GM12891 (cell line): Measurements from ENCODE around the gene KCNK5.

ENCODE experiments used
- POLR2A ChIP-seq: IDR thresholded peaks from 2 replicates; pipeline ENCODE4 v1.6.1; 2011; ENCODE audit warnings: low read depth, low read length, control low read depth
- POLR2AphosphoS5 ChIP-seq: IDR thresholded peaks from 2 replicates; pipeline ENCODE4 v1.6.1; 2011; ENCODE audit warnings: low read depth, low read length, control low read depth
- TAF1 ChIP-seq: IDR thresholded peaks from 2 replicates; pipeline ENCODE4 v1.6.1; 2011; ENCODE audit warnings: low read depth, low read length, control low read depth

DNA sequence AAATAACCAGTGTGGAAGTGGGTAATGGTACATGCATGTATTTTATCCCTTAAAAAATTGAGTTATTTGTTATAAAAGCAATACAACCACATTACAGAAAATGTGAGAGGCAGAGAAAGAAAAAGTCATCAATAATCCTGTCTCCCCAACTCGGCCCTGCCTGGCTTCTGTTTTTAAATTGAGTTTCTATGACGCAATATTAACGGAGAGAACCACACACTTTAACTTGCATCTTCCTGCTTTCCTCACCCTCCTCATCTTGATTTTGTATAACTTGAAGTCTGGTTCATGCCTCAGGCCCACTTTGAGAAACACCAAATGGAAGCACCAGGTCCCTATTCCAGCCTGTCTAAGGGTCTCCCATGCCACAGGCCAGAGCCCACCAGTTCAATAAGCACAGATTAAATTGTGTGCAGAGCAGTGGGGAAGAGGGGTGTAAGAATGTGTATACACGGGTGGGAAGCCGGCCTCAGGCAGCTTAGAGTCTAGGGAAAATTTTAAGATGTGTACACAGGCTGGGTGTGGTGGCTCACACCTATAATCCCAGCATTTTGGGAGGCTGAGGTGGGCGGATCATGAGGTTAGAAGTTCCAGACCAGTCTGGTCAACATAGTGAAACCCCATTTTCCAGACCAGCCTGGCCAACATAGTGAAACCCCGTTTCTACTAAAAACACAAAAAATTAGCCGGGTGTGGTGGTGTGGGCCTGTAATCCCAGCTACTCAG lies 15.9 kb downstream of the KCNK5 start:
- TF ChIP-seq POLR2A (no peak), TAF1 (no peak), POLR2AphosphoS5 (no peak)
